Measurements from ENCODE around the gene PCBP4. TPM values are rescaled to one million over a fixed set of nuclear protein-coding genes. Genes with fewer than 3 reads are reported as not detected.
A peak's percentile ranks its signal among the peaks of the same experiment; 100 is the strongest.

The PCBP4 gene
- total RNA-seq, 1 donor from 2014 or later: 145 TPM

GRCh38 chr3:51961602-51962569 lies 5.4 kb downstream of the PCBP4 start:
- ATAC-seq (no peak), DNase-seq (ENCODE audit: low spot score) (no peak)
- intact Hi-C loops (cut with DNase I): no loop called here

- intact Hi-C loops (cut with DNase I): no loop called here
- DNase-seq (ENCODE audit: low spot score) (no peak), ATAC-seq (no peak)
Measured at GRCh38 chr3:51961011-51961410, 6.2 kb downstream of the PCBP4 start.

GRCh38 chr3:51960386-51960785 lies 6.9 kb downstream of the PCBP4 start:
- no peak for ATAC-seq
- intact Hi-C loops (cut with DNase I): no loop called here
- DNase-seq (ENCODE audit: low spot score): no peak

GRCh38 chr3:51959651-51960050 lies 7.6 kb downstream of the PCBP4 start:
- DNase-seq (ENCODE audit: low spot score) (no peak), ATAC-seq (no peak)
- intact Hi-C loops (cut with DNase I): no loop called here

- DNase-seq (ENCODE audit: low spot score): no peak
- ATAC-seq: no peak
- intact Hi-C loops (cut with DNase I): no loop called here
Measured at GRCh38 chr3:51958603-51959521, 8.4 kb downstream of the PCBP4 start.

- intact Hi-C loops (cut with DNase I): no loop called here
- DNase-seq (ENCODE audit: low spot score) (no peak), ATAC-seq (no peak)
Measured at GRCh38 chr3:51957520-51958205, 9.6 kb downstream of the PCBP4 start.

GRCh38 chr3:51955893-51956770 lies 11.1 kb downstream of the PCBP4 start:
- ATAC-seq: peak; percentile 75

GRCh38 chr3:51955175-51955892 lies 11.9 kb downstream of the PCBP4 start, which contains the start of gene GPR62:
TSS of gene GPR62 (plus strand) at chr3:51955381. CDS start at chr3:51955653, 272 bp downstream.
- peak; percentile 56 for DNase-seq (ENCODE audit: low spot score)
- peak; percentile 2 for ATAC-seq
- intact Hi-C loops (cut with DNase I): no loop called here

More at GRCh38 chr3:51955893-51956770, 11.1 kb downstream of the PCBP4 start:
- intact Hi-C loops (cut with DNase I): no loop called here
- peak; percentile 73 for DNase-seq (ENCODE audit: low spot score)

- no peak for DNase-seq (ENCODE audit: low spot score)
- ATAC-seq: no peak
- intact Hi-C loops (cut with DNase I): no loop called here
Measured at GRCh38 chr3:51954713-51955112, 12.5 kb downstream of the PCBP4 start.

GRCh38 chr3:51954105-51954504 lies 13.1 kb downstream of the PCBP4 start:
- intact Hi-C loops (cut with DNase I): no loop called here
- no peak for ATAC-seq

GRCh38 chr3:51953445-51953844 lies 13.8 kb downstream of the PCBP4 start:
- intact Hi-C loops (cut with DNase I): no loop called here
- DNase-seq (ENCODE audit: low spot score) (no peak), ATAC-seq (no peak)

More at GRCh38 chr3:51954105-51954504, 13.1 kb downstream of the PCBP4 start:
- DNase-seq (ENCODE audit: low spot score): no peak

GRCh38 chr3:51950899-51951298 lies 16.4 kb downstream of the PCBP4 start:
- ATAC-seq: no peak
- intact Hi-C loops (cut with DNase I): no loop called here
- DNase-seq (ENCODE audit: low spot score): no peak

- DNase-seq (ENCODE audit: low spot score): no peak
- ATAC-seq: no peak
- intact Hi-C loops (cut with DNase I): no loop called here
Measured at GRCh38 chr3:51949121-51949520, 18.1 kb downstream of the PCBP4 start.

GRCh38 chr3:51948016-51948580 lies 19.2 kb downstream of the PCBP4 start:
- ATAC-seq (no peak), DNase-seq (ENCODE audit: low spot score) (no peak)
- intact Hi-C loops (cut with DNase I): no loop called here

GRCh38 chr3:51947215-51947900 lies 19.9 kb downstream of the PCBP4 start:
- DNase-seq (ENCODE audit: low spot score): no peak
- intact Hi-C loops (cut with DNase I): no loop called here
- ATAC-seq: no peak

- no peak for ATAC-seq
- intact Hi-C loops (cut with DNase I): no loop called here
- DNase-seq (ENCODE audit: low spot score): no peak
Measured at GRCh38 chr3:51946796-51947195, 20.5 kb downstream of the PCBP4 start.
